K562 (cell line): ENCODE results near the gene SNX14. TPM values are rescaled to one million over a fixed set of nuclear protein-coding genes. Genes with fewer than 3 reads are reported as not detected.

Source experiments
- PHF21A ChIP-seq: fragments of 450-650 bp; IDR thresholded peaks from 2 replicates; pipeline ENCODE4 v1.6.1; 2017; ENCODE audit warnings: low read depth, borderline replicate concordance
- ZNF79 ChIP-seq: fragments of 250-450 bp; sonication (Bioruptor Pico); IDR thresholded peaks from 2 replicates; pipeline ENCODE4 v1.4.0; 2020; ENCODE audit warnings: low read depth, mild to moderate bottlenecking, moderate library complexity
- polyA plus RNA-seq, 8 experiments: library from polyadenylated mRNA; depleted of rRNA in 4 of 8; stranded (reverse) in 5 of 8; unstranded in 3 of 8; fragments of >200 nt; fragmentation: Nextera tagmentation in 2 of 8; fragmentation: Illumina TruSeq in 1 of 8; extraction: Ambion mirVana in 2 of 8; extraction: Trizol in 1 of 8; gene quantifications; 2 replicates each; pipeline versions ENCODE4 v1.2.1 to v1.2.3, GENCODE V29; 2011 to 2014; ENCODE audit warnings: inconsistent platforms in 1 of 8, missing spikeins in 1 of 8
- total RNA-seq, 7 experiments: library from RNA; depleted of rRNA in 6 of 7; stranded (reverse); fragments of >200 nt in 6 of 7; fragmentation: Illumina TruSeq in 2 of 7; extraction: Trizol in 2 of 7; gene quantifications; 2 replicates each; pipeline versions ENCODE4 v1.2.1 to v1.2.3, GENCODE V29; 2011 to 2021; ENCODE audit warnings: low replicate concordance in 1 of 7
- TF ChIP-seq, protein P1 (sequence below): fragments of 250-450 bp; sonication (Bioruptor Pico); IDR thresholded peaks from 2 replicates; pipeline ENCODE4 v1.5.0; 2022; ENCODE audit warnings: mild to moderate bottlenecking
- TF ChIP-seq, protein P2 (sequence below), 2 experiments: IDR thresholded peaks in 1 of 2; conservative IDR thresholded peaks in 1 of 2; 2 replicates each; pipeline ENCODE4 v1.6.1; 2016; ENCODE audit warnings: low read depth in 2 of 2, mild to moderate bottlenecking in 1 of 2, missing compliant biosample characterization in 1 of 2, missing genetic modification characterization in 1 of 2, moderate library complexity in 1 of 2
- TF ChIP-seq, protein P3 (sequence below), 2 experiments: fragments of 450-650 bp in 1 of 2; sonication (generic) in 1 of 2; formaldehyde crosslinking in 1 of 2; IDR thresholded peaks; 2 replicates each; pipeline versions ENCODE4 v1.7.1 to v1.9.0; 2016 to 2022; ENCODE audit warnings: inconsistent platforms in 1 of 2, mild to moderate bottlenecking in 1 of 2, missing genetic modification reagents in 1 of 2
- TF ChIP-seq, protein P4 (sequence below): fragments of 250-450 bp; sonication (Bioruptor Pico); IDR thresholded peaks from 2 replicates; pipeline ENCODE4 v1.6.1; 2021; ENCODE audit warnings: mild to moderate bottlenecking

SNX14 gene
- total and polyA plus RNA-seq, 9 of the 15 experiments (the other 6 are each of a cell fraction or from before 2014, with no cell fraction given): 46.5 to 140 (median 71.2) TPM

DNA sequence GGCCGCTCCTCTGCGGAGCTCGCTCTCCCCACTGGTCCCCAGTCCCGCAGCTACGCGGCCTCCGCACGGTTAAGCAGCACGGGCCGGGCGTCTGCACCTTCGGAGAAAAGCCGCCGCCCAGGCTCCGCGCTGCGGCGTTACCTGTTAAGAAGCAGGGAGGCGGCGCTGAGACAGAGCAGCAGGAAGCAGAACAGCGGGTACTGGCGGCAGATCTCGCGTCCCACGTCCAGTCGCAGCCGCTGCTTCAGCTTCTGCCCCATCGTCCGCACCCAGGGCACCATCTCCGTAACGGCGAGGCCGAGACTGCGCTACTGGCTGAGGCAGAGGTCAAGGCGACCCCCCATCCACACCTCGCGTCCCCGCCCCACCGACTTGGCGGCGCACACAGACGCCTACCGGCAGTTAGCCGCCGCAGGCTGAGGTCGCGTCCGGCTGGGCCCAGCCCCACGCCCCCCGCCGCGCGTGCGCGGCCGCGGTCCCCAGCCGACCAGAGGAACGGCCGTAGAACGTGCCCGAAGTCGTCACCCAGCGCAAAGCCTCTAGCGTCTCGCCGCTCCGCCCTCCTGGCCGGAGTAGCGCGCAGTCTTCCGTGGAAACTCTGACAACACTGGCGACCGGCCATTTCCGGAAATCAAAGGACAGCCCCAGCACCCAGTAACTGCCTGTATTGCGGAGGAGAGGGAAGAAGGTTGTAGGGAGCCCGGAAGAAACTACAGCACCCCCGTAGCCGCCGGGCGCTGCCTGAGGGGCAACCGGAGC, at the start of gene SNX14 (continued):
- TF ChIP-seq, protein P1, sequence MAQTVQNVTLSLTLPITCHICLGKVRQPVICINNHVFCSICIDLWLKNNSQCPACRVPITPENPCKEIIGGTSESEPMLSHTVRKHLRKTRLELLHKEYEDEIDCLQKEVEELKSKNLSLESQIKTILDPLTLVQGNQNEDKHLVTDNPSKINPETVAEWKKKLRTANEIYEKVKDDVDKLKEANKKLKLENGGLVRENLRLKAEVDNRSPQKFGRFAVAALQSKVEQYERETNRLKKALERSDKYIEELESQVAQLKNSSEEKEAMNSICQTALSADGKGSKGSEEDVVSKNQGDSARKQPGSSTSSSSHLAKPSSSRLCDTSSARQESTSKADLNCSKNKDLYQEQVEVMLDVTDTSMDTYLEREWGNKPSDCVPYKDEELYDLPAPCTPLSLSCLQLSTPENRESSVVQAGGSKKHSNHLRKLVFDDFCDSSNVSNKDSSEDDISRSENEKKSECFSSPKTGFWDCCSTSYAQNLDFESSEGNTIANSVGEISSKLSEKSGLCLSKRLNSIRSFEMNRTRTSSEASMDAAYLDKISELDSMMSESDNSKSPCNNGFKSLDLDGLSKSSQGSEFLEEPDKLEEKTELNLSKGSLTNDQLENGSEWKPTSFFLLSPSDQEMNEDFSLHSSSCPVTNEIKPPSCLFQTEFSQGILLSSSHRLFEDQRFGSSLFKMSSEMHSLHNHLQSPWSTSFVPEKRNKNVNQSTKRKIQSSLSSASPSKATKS: no peak
- TF ChIP-seq ZNF79 (CRISPR knock-in tag) (no peak), PHF21A (0 out of 2 replicates have a peak, but pooled peaks have one; percentile 7)
- TF ChIP-seq, protein P2, sequence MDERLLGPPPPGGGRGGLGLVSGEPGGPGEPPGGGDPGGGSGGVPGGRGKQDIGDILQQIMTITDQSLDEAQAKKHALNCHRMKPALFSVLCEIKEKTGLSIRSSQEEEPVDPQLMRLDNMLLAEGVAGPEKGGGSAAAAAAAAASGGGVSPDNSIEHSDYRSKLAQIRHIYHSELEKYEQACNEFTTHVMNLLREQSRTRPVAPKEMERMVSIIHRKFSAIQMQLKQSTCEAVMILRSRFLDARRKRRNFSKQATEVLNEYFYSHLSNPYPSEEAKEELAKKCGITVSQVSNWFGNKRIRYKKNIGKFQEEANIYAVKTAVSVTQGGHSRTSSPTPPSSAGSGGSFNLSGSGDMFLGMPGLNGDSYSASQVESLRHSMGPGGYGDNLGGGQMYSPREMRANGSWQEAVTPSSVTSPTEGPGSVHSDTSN (CRISPR knock-in tag; IDR thresholded peaks at IDR 0.05; ENCODE audit: low read depth): no peak
- TF ChIP-seq, protein P2 (tag; conservative IDR thresholded peaks at IDR 0.05; ENCODE audit: low read depth): 0 out of 2 replicates have a peak, but pooled peaks have one; percentile 21
- TF ChIP-seq, protein P3, sequence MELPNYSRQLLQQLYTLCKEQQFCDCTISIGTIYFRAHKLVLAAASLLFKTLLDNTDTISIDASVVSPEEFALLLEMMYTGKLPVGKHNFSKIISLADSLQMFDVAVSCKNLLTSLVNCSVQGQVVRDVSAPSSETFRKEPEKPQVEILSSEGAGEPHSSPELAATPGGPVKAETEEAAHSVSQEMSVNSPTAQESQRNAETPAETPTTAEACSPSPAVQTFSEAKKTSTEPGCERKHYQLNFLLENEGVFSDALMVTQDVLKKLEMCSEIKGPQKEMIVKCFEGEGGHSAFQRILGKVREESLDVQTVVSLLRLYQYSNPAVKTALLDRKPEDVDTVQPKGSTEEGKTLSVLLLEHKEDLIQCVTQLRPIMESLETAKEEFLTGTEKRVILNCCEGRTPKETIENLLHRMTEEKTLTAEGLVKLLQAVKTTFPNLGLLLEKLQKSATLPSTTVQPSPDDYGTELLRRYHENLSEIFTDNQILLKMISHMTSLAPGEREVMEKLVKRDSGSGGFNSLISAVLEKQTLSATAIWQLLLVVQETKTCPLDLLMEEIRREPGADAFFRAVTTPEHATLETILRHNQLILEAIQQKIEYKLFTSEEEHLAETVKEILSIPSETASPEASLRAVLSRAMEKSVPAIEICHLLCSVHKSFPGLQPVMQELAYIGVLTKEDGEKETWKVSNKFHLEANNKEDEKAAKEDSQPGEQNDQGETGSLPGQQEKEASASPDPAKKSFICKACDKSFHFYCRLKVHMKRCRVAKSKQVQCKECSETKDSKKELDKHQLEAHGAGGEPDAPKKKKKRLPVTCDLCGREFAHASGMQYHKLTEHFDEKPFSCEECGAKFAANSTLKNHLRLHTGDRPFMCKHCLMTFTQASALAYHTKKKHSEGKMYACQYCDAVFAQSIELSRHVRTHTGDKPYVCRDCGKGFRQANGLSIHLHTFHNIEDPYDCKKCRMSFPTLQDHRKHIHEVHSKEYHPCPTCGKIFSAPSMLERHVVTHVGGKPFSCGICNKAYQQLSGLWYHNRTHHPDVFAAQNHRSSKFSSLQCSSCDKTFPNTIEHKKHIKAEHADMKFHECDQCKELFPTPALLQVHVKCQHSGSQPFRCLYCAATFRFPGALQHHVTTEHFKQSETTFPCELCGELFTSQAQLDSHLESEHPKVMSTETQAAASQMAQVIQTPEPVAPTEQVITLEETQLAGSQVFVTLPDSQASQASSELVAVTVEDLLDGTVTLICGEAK (IDR thresholded peaks at IDR 0.05): peak; percentile 85
- TF ChIP-seq, protein P3 (CRISPR knock-in tag; IDR thresholded peaks at IDR 0.05): no peak
- TF ChIP-seq, protein P4, sequence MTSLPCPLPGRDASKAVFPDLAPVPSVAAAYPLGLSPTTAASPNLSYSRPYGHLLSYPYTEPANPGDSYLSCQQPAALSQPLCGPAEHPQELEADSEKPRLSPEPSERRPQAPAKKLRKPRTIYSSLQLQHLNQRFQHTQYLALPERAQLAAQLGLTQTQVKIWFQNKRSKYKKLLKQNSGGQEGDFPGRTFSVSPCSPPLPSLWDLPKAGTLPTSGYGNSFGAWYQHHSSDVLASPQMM (CRISPR knock-in tag): no peak
